ENCODE measurements around the gene NAALADL2.
"Not testable (repeated sequence)": the region's sequence is repeated elsewhere in the genome, so short reads cannot be mapped to it uniquely, and the experiment has no call there.

Gene NAALADL2

GRCh38 chr3:175612487-175613196 is 753.5 kb downstream of the NAALADL2 start:
- no peaks in the 10 kb centered on the region for H3K36me3 ChIP-seq (ENCODE audit: low read length)
- no peak overlapping the region for H3K4me2 ChIP-seq (ENCODE audit: low read depth, low read length, poor library complexity, severe bottlenecking)
- no peaks in the 10 kb centered on the region for H4K20me1 ChIP-seq (ENCODE audit: low read depth, low read length)
- H3K27ac ChIP-seq (ENCODE audit: low read depth, low read length), result no peak overlapping the region
- H3K27me3 ChIP-seq (ENCODE audit: low read length), result no peaks in the 10 kb centered on the region
- no peak overlapping the region for H3K9ac ChIP-seq (ENCODE audit: low read length)
- H3K79me2 ChIP-seq (ENCODE audit: insufficient read depth, low read length), result no peaks in the 10 kb centered on the region
- H3K9me3 ChIP-seq (ENCODE audit: insufficient read depth, low read length), result no peaks in the 10 kb centered on the region
- H3F3A ChIP-seq (ENCODE audit: insufficient read depth), result no peaks in the 10 kb centered on the region
- no peak overlapping the region for H3K4me3 ChIP-seq (ENCODE audit: insufficient read depth, low read length, poor library complexity, severe bottlenecking)
- H2AFZ ChIP-seq (ENCODE audit: low read depth, low read length, severe bottlenecking), result no peak overlapping the region
- no peaks in the 10 kb centered on the region for H3K9me2 ChIP-seq (replicated peaks; ENCODE audit: insufficient read depth, low read length)
- TF ChIP-seq EZH2phosphoT487 (conservative IDR thresholded peaks at IDR 0.05; ENCODE audit: low read length), result no peak
- TF ChIP-seq, protein P1, sequence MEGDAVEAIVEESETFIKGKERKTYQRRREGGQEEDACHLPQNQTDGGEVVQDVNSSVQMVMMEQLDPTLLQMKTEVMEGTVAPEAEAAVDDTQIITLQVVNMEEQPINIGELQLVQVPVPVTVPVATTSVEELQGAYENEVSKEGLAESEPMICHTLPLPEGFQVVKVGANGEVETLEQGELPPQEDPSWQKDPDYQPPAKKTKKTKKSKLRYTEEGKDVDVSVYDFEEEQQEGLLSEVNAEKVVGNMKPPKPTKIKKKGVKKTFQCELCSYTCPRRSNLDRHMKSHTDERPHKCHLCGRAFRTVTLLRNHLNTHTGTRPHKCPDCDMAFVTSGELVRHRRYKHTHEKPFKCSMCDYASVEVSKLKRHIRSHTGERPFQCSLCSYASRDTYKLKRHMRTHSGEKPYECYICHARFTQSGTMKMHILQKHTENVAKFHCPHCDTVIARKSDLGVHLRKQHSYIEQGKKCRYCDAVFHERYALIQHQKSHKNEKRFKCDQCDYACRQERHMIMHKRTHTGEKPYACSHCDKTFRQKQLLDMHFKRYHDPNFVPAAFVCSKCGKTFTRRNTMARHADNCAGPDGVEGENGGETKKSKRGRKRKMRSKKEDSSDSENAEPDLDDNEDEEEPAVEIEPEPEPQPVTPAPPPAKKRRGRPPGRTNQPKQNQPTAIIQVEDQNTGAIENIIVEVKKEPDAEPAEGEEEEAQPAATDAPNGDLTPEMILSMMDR (IDR thresholded peaks at IDR 0.05; ENCODE audit: insufficient read depth, low read length, poor library complexity, severe bottlenecking), result no peak

DNA sequence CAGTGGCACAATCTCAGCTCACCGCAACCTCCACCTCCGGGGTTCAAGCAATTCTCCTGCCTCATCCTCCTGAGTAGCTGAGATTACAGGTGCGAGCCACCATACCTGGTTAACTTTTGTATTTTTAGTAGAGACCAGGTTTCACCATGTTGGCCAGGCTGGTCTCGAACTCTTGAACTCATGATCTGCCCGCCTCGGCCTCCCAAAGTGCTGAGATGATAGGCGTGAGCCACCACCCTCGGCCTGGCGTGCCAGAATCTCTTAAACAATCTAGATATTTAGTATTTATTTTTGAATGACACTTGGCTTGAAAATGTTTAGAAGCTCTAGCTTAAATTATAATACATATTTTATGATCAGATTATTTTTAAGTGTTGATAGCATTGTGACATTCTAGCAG is 755.0 kb downstream of the NAALADL2 start:
- H4K20me1 ChIP-seq (ENCODE audit: low read depth, low read length); H3K27ac ChIP-seq (ENCODE audit: low read depth, low read length); H3K9ac ChIP-seq (ENCODE audit: low read length); H3K27me3 ChIP-seq (ENCODE audit: low read length); H3K4me3 ChIP-seq (ENCODE audit: insufficient read depth, low read length, poor library complexity, severe bottlenecking); H3K9me3 ChIP-seq (ENCODE audit: insufficient read depth, low read length); H3F3A ChIP-seq (ENCODE audit: insufficient read depth); H2AFZ ChIP-seq (ENCODE audit: low read depth, low read length, severe bottlenecking); H3K4me2 ChIP-seq (ENCODE audit: low read depth, low read length, poor library complexity, severe bottlenecking); H3K79me2 ChIP-seq (ENCODE audit: insufficient read depth, low read length); H3K36me3 ChIP-seq (ENCODE audit: low read length); H3K9me2 ChIP-seq (replicated peaks; ENCODE audit: insufficient read depth, low read length): not testable (repeated sequence)

DNA sequence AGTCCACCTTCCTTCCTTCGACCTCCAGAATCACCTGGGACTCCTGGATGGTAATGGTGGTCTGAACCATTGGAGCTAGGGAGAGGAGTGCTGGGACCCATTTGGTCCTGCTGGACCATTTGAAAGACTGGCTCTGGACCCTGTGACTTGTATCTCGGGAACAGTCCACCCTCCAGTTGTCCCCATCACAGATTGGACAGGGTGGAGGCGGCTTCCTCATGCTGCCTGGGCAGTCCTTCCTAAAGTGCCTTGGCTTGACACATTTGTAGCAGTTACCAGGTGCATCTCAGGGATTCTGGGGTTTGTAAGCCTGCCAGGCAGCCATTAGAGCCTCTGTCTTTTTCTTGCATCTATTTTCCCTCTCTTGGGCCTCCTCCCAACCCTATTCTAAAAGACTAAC is 758.1 kb downstream of the NAALADL2 start:
- H3K27me3 ChIP-seq (ENCODE audit: low read length), result no peaks in the 10 kb centered on the region
- no peak overlapping the region for H3K9ac ChIP-seq (ENCODE audit: low read length)
- H3K9me3 ChIP-seq (ENCODE audit: insufficient read depth, low read length), result no peaks in the 10 kb centered on the region
- H3K36me3 ChIP-seq (ENCODE audit: low read length), result no peaks in the 10 kb centered on the region
- no peak overlapping the region for H3K4me2 ChIP-seq (ENCODE audit: low read depth, low read length, poor library complexity, severe bottlenecking)
- H2AFZ ChIP-seq (ENCODE audit: low read depth, low read length, severe bottlenecking), result no peak overlapping the region
- TF ChIP-seq EZH2phosphoT487 (conservative IDR thresholded peaks at IDR 0.05; ENCODE audit: low read length), result no peak
- TF ChIP-seq, protein P1 (IDR thresholded peaks at IDR 0.05; ENCODE audit: insufficient read depth, low read length, poor library complexity, severe bottlenecking), result no peak
- H3F3A ChIP-seq (ENCODE audit: insufficient read depth), result no peaks in the 10 kb centered on the region
- no peaks in the 10 kb centered on the region for H3K79me2 ChIP-seq (ENCODE audit: insufficient read depth, low read length)
- no peaks in the 10 kb centered on the region for H3K9me2 ChIP-seq (replicated peaks; ENCODE audit: insufficient read depth, low read length)
- H3K27ac ChIP-seq (ENCODE audit: low read depth, low read length), result no peak overlapping the region
- H4K20me1 ChIP-seq (ENCODE audit: low read depth, low read length), result no peaks in the 10 kb centered on the region
- no peak overlapping the region for H3K4me3 ChIP-seq (ENCODE audit: insufficient read depth, low read length, poor library complexity, severe bottlenecking)

DNA sequence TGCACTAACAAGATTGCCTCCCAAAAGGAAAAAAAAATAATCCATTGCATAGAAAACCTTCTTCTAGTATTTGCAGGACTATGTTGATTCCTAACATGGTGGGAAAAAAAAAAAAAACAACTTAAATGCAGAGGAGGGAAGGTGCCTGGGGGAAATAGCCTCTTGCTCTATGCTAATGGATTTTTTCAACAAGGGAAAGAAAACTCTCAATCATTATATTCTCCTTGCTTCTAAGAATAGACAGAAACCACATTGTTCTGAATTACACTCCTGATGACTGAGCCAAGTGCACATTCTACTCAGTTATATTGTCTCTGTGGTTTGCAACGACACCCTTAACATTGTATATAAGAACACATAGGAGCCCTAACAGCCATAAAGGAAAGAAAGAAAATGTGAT is 760.2 kb downstream of the NAALADL2 start:
- H4K20me1 ChIP-seq (ENCODE audit: low read depth, low read length), result no peaks in the 10 kb centered on the region
- no peak for TF ChIP-seq EZH2phosphoT487 (conservative IDR thresholded peaks at IDR 0.05; ENCODE audit: low read length)
- TF ChIP-seq, protein P1 (IDR thresholded peaks at IDR 0.05; ENCODE audit: insufficient read depth, low read length, poor library complexity, severe bottlenecking), result no peak
- H2AFZ ChIP-seq (ENCODE audit: low read depth, low read length, severe bottlenecking), result no peak overlapping the region
- H3K9me3 ChIP-seq (ENCODE audit: insufficient read depth, low read length), result no peaks in the 10 kb centered on the region
- no peak overlapping the region for H3K4me2 ChIP-seq (ENCODE audit: low read depth, low read length, poor library complexity, severe bottlenecking)
- H3K36me3 ChIP-seq (ENCODE audit: low read length), result no peaks in the 10 kb centered on the region
- no peaks in the 10 kb centered on the region for H3F3A ChIP-seq (ENCODE audit: insufficient read depth)
- H3K27ac ChIP-seq (ENCODE audit: low read depth, low read length), result no peak overlapping the region
- H3K79me2 ChIP-seq (ENCODE audit: insufficient read depth, low read length), result no peaks in the 10 kb centered on the region
- H3K4me3 ChIP-seq (ENCODE audit: insufficient read depth, low read length, poor library complexity, severe bottlenecking), result no peak overlapping the region
- H3K9ac ChIP-seq (ENCODE audit: low read length), result no peak overlapping the region
- H3K27me3 ChIP-seq (ENCODE audit: low read length), result no peaks in the 10 kb centered on the region
- no peaks in the 10 kb centered on the region for H3K9me2 ChIP-seq (replicated peaks; ENCODE audit: insufficient read depth, low read length)
